SK-N-SH (cell line): ENCODE data around the gene AGRN. TPM values are rescaled to one million over a fixed set of nuclear protein-coding genes. Genes with fewer than 3 reads are reported as not detected.

ENCODE experiments used
- CTCF ChIA-PET: fragments of 300-600, 350-600 bp; formaldehyde crosslinking; extraction: SDS; loops from one replicate; lab custom pipeline; 2021; lab: Yijun Ruan, JAX
- POLR2A ChIA-PET: fragments of 350-600 bp; sonication (Branson Sonifier 250); formaldehyde crosslinking; extraction: SDS; loops from one replicate; lab custom pipeline; 2020; ENCODE audit warnings: antibody characterized with exemption, inconsistent platforms; lab: Yijun Ruan, JAX
- DNase-seq: peaks from one replicate; pipeline ENCODE4 v3.0.0; 2012
- H2AFZ ChIP-seq: fragments of 200-600 bp; sonication (generic); 2 replicates; pipeline ENCODE4 v1.8.1; 2016; ENCODE audit warnings: antibody characterized with exemption, mild to moderate bottlenecking, low read depth
- H3F3A ChIP-seq: fragments of 200-600 bp; sonication (generic); replicated peaks from 2 replicates; pipeline ENCODE3; 2016; ENCODE audit warnings: antibody characterized with exemption, mild to moderate bottlenecking; ENCODE audit not compliant: insufficient read depth
- H3K27ac ChIP-seq, 2 experiments: fragments of 200-500 bp in 1 of 2; fragments of 200-600 bp in 1 of 2; sonication (Bioruptor generic) in 1 of 2; sonication (generic), shearing (Covaris generic) in 1 of 2; 2 replicates each; pipeline versions ENCODE4 v1.5.1 to v1.6.1; 2014 to 2016; ENCODE audit warnings: low read depth in 2 of 2, inconsistent platforms in 1 of 2, low read length in 1 of 2, mild to moderate bottlenecking in 1 of 2, mixed read lengths in 1 of 2
- H3K27me3 ChIP-seq: fragments of 200-600 bp; sonication (generic), shearing (Covaris generic); 2 replicates; pipeline ENCODE4 v1.6.1; 2016; ENCODE audit warnings: mixed run types; ENCODE audit not compliant: insufficient read depth
- H3K36me3 ChIP-seq, 2 experiments: fragments of 200-500 bp in 1 of 2; fragments of 200-600 bp in 1 of 2; sonication (Bioruptor generic) in 1 of 2; sonication (generic) in 1 of 2; replicated peaks in 1 of 2; 2 replicates each; pipeline versions ENCODE3 to v1.5.1; 2014 to 2016; ENCODE audit warnings: low read length in 1 of 2, mild to moderate bottlenecking in 1 of 2; ENCODE audit not compliant: insufficient read depth in 2 of 2, control insufficient read depth in 1 of 2
- H3K4me1 ChIP-seq, 2 experiments: fragments of 200-500 bp in 1 of 2; fragments of 200-600 bp in 1 of 2; sonication (Bioruptor generic) in 1 of 2; sonication (generic), shearing (Covaris generic) in 1 of 2; 2 replicates each; pipeline versions ENCODE4 v1.5.1 to v1.6.1; 2014 to 2016; ENCODE audit warnings: low read depth in 1 of 2, low read length in 1 of 2, mixed run types in 1 of 2; ENCODE audit not compliant: insufficient read depth in 2 of 2, control insufficient read depth in 1 of 2
- H3K4me2 ChIP-seq: fragments of 200-600 bp; sonication (generic), shearing (Covaris generic); 2 replicates; pipeline ENCODE4 v1.6.1; 2017; ENCODE audit warnings: mixed run types
- H3K4me3 ChIP-seq, 2 experiments: fragments of 200-500 bp in 1 of 2; fragments of 200-600 bp in 1 of 2; sonication (Bioruptor generic) in 1 of 2; sonication (generic), shearing (Covaris generic) in 1 of 2; 2 replicates each; pipeline versions ENCODE4 v1.5.1 to v1.8.1; 2014 to 2016; ENCODE audit warnings: low read depth in 2 of 2, inconsistent platforms in 1 of 2, low read length in 1 of 2, mild to moderate bottlenecking in 1 of 2, mixed read lengths in 1 of 2, moderate library complexity in 1 of 2
- H3K79me2 ChIP-seq: fragments of 200-600 bp; sonication (generic); 2 replicates; pipeline ENCODE4 v1.8.1; 2017; ENCODE audit warnings: mild to moderate bottlenecking; ENCODE audit not compliant: insufficient read depth
- H3K9ac ChIP-seq: fragments of 200-600 bp; sonication (generic); 2 replicates; pipeline ENCODE4 v1.6.1; 2017; ENCODE audit warnings: mixed run types
- H3K9me2 ChIP-seq: fragments of 200-600 bp; sonication (generic); 2 replicates; pipeline ENCODE4 v1.6.1; 2017; ENCODE audit warnings: mixed run types
- H3K9me3 ChIP-seq: fragments of 200-600 bp; sonication (generic); 2 replicates; pipeline ENCODE4 v1.6.1; 2017; ENCODE audit warnings: mixed run types, mild to moderate bottlenecking, moderate library complexity
- H4K20me1 ChIP-seq: fragments of 200-600 bp; sonication (generic); 2 replicates; pipeline ENCODE4 v1.6.1; 2017; ENCODE audit warnings: mild to moderate bottlenecking, mixed run types; ENCODE audit not compliant: insufficient read depth
- ELF1 ChIP-seq: IDR thresholded peaks from 2 replicates; pipeline ENCODE4 v1.4.0; 2012
- GATA2 ChIP-seq: sonication (generic); formaldehyde crosslinking; IDR thresholded peaks from 2 replicates; pipeline ENCODE4 v1.5.0; 2020; ENCODE audit warnings: mild to moderate bottlenecking, missing genetic modification reagents
- JUND ChIP-seq: IDR thresholded peaks from 2 replicates; pipeline ENCODE4 v1.4.0; 2012
- MEF2A ChIP-seq: IDR thresholded peaks from 2 replicates; pipeline ENCODE4 v1.4.0; 2012; ENCODE audit warnings: low read depth, borderline replicate concordance
- PBX3 ChIP-seq: IDR thresholded peaks from 2 replicates; pipeline ENCODE4; 2012
- SMC3 ChIP-seq: IDR thresholded peaks from 2 replicates; pipeline ENCODE4 v1.6.1; 2012; ENCODE audit warnings: low read depth, low read length, improper control_type of control experiment
- TEAD4 ChIP-seq: IDR thresholded peaks from 2 replicates; pipeline ENCODE4 v1.4.0; 2012; ENCODE audit warnings: mild to moderate bottlenecking, borderline replicate concordance; ENCODE audit not compliant: insufficient read depth
- ZBTB33 ChIP-seq: IDR thresholded peaks from 2 replicates; pipeline ENCODE4 v1.4.0; 2012; ENCODE audit warnings: low read depth, borderline replicate concordance
- WGBS: methylation state at CpG from one replicate; pipeline ENCODE4 v1.1.6; 2017; ENCODE audit warnings: low lambda C conversion rate; 5-methylcytosine and 5-hydroxymethylcytosine counted together
- polyA plus RNA-seq, 3 experiments: library from polyadenylated mRNA; depleted of rRNA; stranded (reverse); fragments of >200 nt; gene quantifications; 2 replicates each; pipeline ENCODE4 v1.2.3, GENCODE V29; 2012

Gene AGRN
- polyA plus RNA-seq, 1 of the 3 experiments (the other 2 are of a cell fraction) = 31.6 TPM

- Histone ChIP-seq H3K4me3 (no peak overlapping the region), H4K20me1 (no peaks in the 10 kb centered on the region), H3K27me3 (no peaks in the 10 kb centered on the region), H2AFZ (no peak overlapping the region), H3K9ac (no peak overlapping the region), H3K27ac (peak overlapping the region in 1 of 2 experiments; percentile 53; a peak in 2 of 4 replicates), H3K4me1 (peaks cover 4 to 18% of the 10 kb centered on the region in 2 experiments; a peak in 2 of 4 replicates), H3K9me2 (no peaks in the 10 kb centered on the region), H3K36me3 (no peaks in the 10 kb centered on the region), H3K9me3 (no peaks in the 10 kb centered on the region), H3K4me2 (no peak overlapping the region), H3K79me2 (no peaks in the 10 kb centered on the region), H3F3A (no peaks in the 10 kb centered on the region)
- CTCF ChIA-PET = interaction anchor here (1.7 kb wide), 1 partner anchor 17 kb away, joined by 5 read pairs; no protein-coding TSS in a partner anchor
- POLR2A ChIA-PET = no interaction called here
- 86% methylated on average over 21 of the region's 52 CpGs for WGBS
- TF ChIP-seq ELF1 (no peak), JUND (no peak), TEAD4 (no peak), SMC3 (no peak), MEF2A (no peak), PBX3 (no peak), GATA2 (no peak), ZBTB33 (no peak)
- peak; percentile 21 for DNase-seq
Observed at GRCh38 chr1:1081311-1082238, 61.7 kb downstream of the AGRN start.

- CTCF ChIA-PET = interaction anchor here (1.7 kb wide), 1 partner anchor 18 kb away, joined by 5 read pairs; no protein-coding TSS in a partner anchor
Observed at GRCh38 chr1:1082239-1082775, 62.4 kb downstream of the AGRN start.

More at GRCh38 chr1:1082239-1082775, 62.4 kb downstream of the AGRN start:
- H3F3A ChIP-seq = no peaks in the 10 kb centered on the region
- no peaks in the 10 kb centered on the region for H3K27me3 ChIP-seq
- POLR2A ChIA-PET = no interaction called here
- H3K36me3 ChIP-seq = no peaks in the 10 kb centered on the region
- H3K79me2 ChIP-seq = no peaks in the 10 kb centered on the region
- WGBS = 100% methylated on average over 5 of the region's 27 CpGs
- peak; percentile 20 for DNase-seq
- no peak overlapping the region for H3K9ac ChIP-seq
- no peak for TF ChIP-seq GATA2
- H3K9me3 ChIP-seq = no peaks in the 10 kb centered on the region
- no peaks in the 10 kb centered on the region for H3K9me2 ChIP-seq
- H3K4me3 ChIP-seq = no peak overlapping the region
- H4K20me1 ChIP-seq = no peaks in the 10 kb centered on the region
- H2AFZ ChIP-seq = no peak overlapping the region
- H3K27ac ChIP-seq = no peak overlapping the region
- H3K4me2 ChIP-seq = no peak overlapping the region
- H3K4me1 ChIP-seq = peaks cover 4 to 18% of the 10 kb centered on the region in 2 experiments; a peak in 2 of 4 replicates
